Endothelial cell of hepatic sinusoid (primary cell): ENCODE data around the gene ITPR1.

Experiments used
- in situ Hi-C: cut with HindIII; loops from 2 replicates; pipeline ENCODE4 v1.10.0; 2017; ENCODE audit warnings: low sequenced_read_pairs

The ITPR1 gene

GRCh38 chr3:4819746-4820145 lies 326.6 kb downstream of the ITPR1 start:
- in situ Hi-C loops = no loop called here

GRCh38 chr3:4820296-4821121 lies 327.4 kb downstream of the ITPR1 start:
- in situ Hi-C loops = no loop called here

DNA sequence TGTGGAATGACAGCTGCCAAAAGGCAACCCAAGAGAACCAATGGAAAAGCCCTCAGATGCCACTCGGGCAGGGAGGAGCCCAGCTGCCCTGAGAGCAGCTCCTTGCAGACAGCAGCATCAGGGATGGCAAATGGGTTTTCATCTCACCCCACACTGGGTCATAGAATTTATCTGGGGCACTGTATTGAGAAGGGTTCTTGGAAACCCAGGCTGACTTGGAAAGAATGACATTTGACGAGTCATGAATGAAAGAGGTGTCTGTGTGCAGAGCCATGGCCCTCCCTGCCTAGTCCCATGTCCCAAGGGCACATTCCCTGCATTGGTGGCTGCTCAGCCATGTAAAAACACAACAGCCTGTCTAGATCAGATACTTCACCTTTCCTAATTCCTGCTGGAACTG lies 328.2 kb downstream of the ITPR1 start:
- in situ Hi-C loops = no loop called here

- in situ Hi-C loops = no loop called here
Measured at GRCh38 chr3:4821975-4822374, 328.8 kb downstream of the ITPR1 start.

DNA sequence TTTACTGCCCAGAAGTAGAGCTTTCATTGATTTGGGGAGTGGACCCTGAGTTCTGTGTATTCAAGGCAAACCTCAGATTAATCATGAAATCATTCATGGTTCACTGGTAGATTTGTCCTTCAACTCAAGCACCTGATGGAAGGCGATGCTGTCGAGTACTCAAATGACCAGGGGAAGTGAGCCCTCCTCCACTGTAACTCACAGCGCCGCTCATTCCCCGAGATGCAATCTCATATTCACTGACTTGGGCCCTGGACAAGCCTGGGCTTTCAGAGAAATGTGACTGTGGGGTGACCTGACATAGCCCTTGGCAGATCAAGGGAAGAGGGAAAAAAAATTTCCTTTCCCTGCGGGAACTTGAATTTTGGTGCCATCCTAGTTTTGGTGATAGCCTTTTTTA lies 329.4 kb downstream of the ITPR1 start:
- in situ Hi-C loops = no loop called here

DNA sequence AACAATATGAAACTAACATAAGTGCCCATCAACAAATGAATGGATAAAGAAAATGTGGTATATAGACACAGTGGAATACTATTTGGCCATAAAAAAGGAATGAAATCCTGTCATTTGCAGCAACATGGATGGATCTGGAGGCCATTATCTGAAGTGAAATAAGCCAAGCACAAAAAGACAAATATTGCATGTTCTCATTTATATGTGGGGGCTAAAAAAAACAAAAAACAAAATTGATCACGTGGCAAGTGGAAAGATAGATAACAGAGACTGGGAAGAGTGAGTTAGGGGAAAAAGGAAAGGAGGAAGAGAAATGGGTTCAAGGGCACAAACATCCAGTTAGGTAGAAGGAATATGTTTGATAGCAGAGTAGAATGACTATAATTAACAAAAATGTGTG lies 330.2 kb downstream of the ITPR1 start:
- in situ Hi-C loops = no loop called here

GRCh38 chr3:4823986-4824925 lies 331.1 kb downstream of the ITPR1 start:
- in situ Hi-C loops = no loop called here

- in situ Hi-C loops = no loop called here
Measured at GRCh38 chr3:4824926-4825325, 331.8 kb downstream of the ITPR1 start.

DNA sequence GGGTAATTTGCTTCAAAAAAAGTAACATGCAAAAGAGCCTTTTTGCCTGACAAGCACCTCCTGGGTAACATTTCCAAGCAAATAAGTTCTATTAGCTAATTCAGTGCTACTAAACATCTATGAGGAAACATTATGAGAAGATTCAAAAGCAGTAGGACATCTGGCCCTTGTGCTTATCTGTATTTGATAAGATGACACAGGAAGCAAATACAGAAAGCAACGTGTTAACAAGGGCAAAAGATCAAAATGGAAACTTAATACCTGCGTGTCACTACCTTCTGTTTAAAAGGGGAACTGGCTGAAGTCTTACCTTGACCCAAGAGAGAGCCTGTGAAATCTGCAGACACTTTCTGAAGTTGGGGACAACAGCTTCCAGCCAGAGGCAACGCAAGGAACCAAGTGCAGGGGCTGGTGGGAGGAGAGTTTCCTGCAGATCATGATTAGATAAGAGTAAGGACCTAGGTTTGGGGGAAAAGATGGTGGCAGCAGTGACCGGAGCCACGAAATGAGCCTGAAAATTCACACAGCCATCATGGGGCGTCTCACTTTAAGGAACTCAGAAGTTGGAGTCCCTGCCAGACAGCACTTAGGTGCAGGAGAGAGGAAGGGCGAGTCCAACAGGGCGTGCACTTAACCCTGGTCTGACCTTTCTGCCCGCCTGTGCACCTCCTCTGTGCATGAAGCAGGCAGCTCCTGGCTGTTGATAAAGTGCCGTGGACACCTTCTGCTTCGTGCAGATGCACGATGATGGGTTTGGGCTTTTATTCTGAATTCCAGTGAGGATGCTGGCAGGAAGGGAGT lies 332.5 kb downstream of the ITPR1 start:
- in situ Hi-C loops = no loop called here

- in situ Hi-C loops = no loop called here
Measured at GRCh38 chr3:4826237-4827100, 333.3 kb downstream of the ITPR1 start.

GRCh38 chr3:4827767-4828166 lies 334.6 kb downstream of the ITPR1 start:
- in situ Hi-C loops = no loop called here

- in situ Hi-C loops = no loop called here
Measured at GRCh38 chr3:4828279-4829030, 335.3 kb downstream of the ITPR1 start.

DNA sequence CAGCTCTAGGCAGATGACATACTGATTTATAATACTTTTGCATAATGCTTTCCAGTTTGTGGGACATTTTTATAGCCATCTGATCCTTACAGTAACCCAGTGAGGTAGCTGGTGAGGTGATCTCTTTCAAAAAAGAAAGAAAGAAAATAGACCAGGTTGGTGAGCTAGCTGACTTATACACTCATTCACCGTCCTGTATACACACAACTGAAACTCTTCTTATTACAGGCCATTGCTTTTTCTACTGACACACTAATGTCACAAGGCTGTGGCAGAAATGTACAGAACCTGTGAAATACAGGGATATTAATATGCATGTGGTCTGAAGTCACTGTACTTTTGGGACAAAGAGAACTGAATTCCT lies 335.9 kb downstream of the ITPR1 start:
- in situ Hi-C loops = no loop called here

DNA sequence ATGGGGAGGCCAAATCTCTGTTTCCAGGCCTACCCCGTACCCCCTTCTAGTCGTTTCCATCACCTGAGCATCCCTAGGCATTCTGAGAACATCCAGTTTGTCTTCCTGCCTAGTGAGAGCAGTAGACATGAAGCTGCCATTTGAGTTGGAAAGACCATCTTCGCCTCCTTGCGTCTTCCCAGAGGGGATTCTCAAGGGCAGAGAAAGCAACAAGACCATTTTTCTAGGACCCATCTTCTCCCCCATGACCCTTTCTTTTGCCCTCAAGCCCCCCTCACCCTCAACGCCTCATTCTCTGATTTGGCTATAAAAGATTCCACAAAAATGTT lies 337.4 kb downstream of the ITPR1 start:
- in situ Hi-C loops = no loop called here

GRCh38 chr3:4831580-4831950 lies 338.4 kb downstream of the ITPR1 start:
- in situ Hi-C loops = no loop called here

DNA sequence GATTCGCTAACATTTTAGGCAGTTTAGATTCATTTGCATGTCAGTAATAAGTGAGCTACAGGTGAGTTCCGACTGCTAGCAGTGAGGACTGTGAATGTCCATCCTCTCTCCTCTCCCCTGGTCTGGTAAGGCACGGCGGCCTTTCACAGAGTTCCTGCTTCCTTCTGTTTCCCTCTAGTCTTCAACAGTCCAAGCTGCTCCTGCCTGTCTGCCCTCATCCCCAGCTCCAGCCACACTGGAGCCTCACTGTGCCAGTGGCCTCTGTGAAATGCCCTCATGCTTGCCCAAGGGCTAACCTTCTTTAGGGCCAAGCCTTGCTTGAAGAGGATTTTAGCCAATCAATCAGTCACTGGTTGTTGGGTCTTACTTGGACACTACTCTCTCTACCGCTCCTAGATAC lies 340.3 kb downstream of the ITPR1 start:
- in situ Hi-C loops = no loop called here

- in situ Hi-C loops = no loop called here
Measured at GRCh38 chr3:4834403-4834866, 341.3 kb downstream of the ITPR1 start.

DNA sequence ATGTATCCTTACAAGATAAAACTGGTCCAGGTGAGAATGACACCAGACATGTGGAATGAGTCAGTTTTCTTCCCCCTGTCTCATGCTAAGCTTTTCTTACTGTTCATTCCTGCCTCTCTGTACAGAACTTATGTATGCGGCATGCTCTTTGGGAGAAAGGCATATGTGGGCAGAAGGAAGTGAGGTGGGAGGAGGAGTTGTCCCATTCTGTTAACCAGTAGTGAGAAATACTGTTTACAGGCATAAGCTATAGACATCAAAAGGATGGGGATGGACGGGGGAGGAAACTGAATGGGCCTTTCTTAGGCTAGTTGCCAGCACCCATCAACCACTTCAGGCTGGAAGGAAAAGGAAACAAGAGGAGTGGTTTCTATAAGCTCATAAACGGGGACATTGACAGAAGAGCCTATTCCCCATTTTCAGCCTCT lies 342.5 kb downstream of the ITPR1 start:
- in situ Hi-C loops = loop anchor here (5.0 kb wide), 1 partner anchor 38 kb away; no protein-coding TSS in a partner anchor

- in situ Hi-C loops = loop anchor here (5.0 kb wide), 1 partner anchor 39 kb away; no protein-coding TSS in a partner anchor
Measured at GRCh38 chr3:4836516-4836915, 343.4 kb downstream of the ITPR1 start.
